A549 (cell line): Measurements from ENCODE around the gene TBC1D22A. TPM values are rescaled to one million over a fixed set of nuclear protein-coding genes. Genes with fewer than 3 reads are reported as not detected.

ENCODE experiments used
- ATAC-seq, 2 experiments: fragments of 200-7000 bp in 1 of 2; fragments of >200 bp in 1 of 2; cut with Nextera tagmentation in 1 of 2; cut with Tn5 transposase in 1 of 2; 3 replicates each; pipeline versions ENCODE4 v1.8.0 to v1.9.1; 2018 to 2020; ENCODE audit warnings: mild to moderate bottlenecking in 1 of 2, moderate library complexity in 1 of 2
- CTCF ChIA-PET: fragments of 300-600 bp; sonication (Branson Sonifier 250); formaldehyde crosslinking; extraction: SDS; loops from one replicate; lab custom pipeline; 2021; ENCODE audit warnings: antibody characterized with exemption, inconsistent platforms; lab: Yijun Ruan, JAX
- POLR2A ChIA-PET: fragments of 350-600 bp; formaldehyde crosslinking; extraction: SDS; loops from one replicate; lab custom pipeline; 2021; ENCODE audit warnings: antibody characterized with exemption, inconsistent platforms; lab: Yijun Ruan, JAX
- DNase-seq, 2 experiments: peaks; one replicate each; pipeline versions ENCODE4 v3.0.0 to v3.0.0-alpha.2; 2011 to 2016; ENCODE audit warnings: low read depth in 1 of 2, low spot score in 1 of 2
- FAIRE-seq: peaks from 2 replicates; lab custom pipeline; 2011; peaks lifted over from hg19 to GRCh38; lab: Jason Lieb, UNC
- H3K27ac ChIP-seq, 2 experiments: fragments of >200 bp; sonication (Bioruptor Twin); formaldehyde crosslinking; 3 replicates each; pipeline ENCODE4 v1.5.1; 2016 to 2017
- H3K4me1 ChIP-seq: fragments of >200 bp; sonication (Bioruptor Twin); formaldehyde crosslinking; 3 replicates; pipeline ENCODE4 v1.6.1; 2016
- H3K4me2 ChIP-seq: fragments of >200 bp; sonication (Bioruptor Twin); formaldehyde crosslinking; 3 replicates; pipeline ENCODE4 v1.6.1; 2016
- H3K4me3 ChIP-seq: fragments of >200 bp; sonication (Bioruptor Twin); formaldehyde crosslinking; 3 replicates; pipeline ENCODE4 v1.5.1; 2016
- H3K9me3 ChIP-seq: fragments of >200 bp; sonication (Bioruptor Twin); formaldehyde crosslinking; 3 replicates; pipeline ENCODE4 v1.6.1; 2016
- BCL3 ChIP-seq: fragments of >200 bp; sonication (Bioruptor Twin); formaldehyde crosslinking; IDR thresholded peaks from 3 replicates; pipeline ENCODE4 v1.6.1; 2016
- BHLHE40 ChIP-seq: IDR thresholded peaks from 2 replicates; pipeline ENCODE4 v1.6.1; 2012; ENCODE audit warnings: low read depth, low read length, inconsistent platforms
- CBX2 ChIP-seq: fragments of 200-600 bp; sonication (generic); IDR thresholded peaks from 2 replicates; pipeline ENCODE4 v1.6.1; 2016; ENCODE audit warnings: low read depth, mild to moderate bottlenecking, borderline replicate concordance
- CEBPB ChIP-seq, 2 experiments: fragments of >200 bp in 1 of 2; sonication (Bioruptor Twin) in 1 of 2; formaldehyde crosslinking in 1 of 2; IDR thresholded peaks; 2 replicates each; pipeline ENCODE4 v1.6.1; 2012 to 2016
- CHD2 ChIP-seq: fragments of 150-350 bp; IDR thresholded peaks from 2 replicates; pipeline ENCODE4 v1.6.1; 2014; ENCODE audit warnings: low read length; ENCODE audit not compliant: partially characterized antibody
- EHMT2 ChIP-seq: fragments of 200-600 bp; sonication (generic); IDR thresholded peaks from 2 replicates; pipeline ENCODE4 v1.6.1; 2016; ENCODE audit warnings: antibody characterized with exemption, low read depth, mild to moderate bottlenecking, moderate library complexity
- EP300 ChIP-seq, 2 experiments: fragments of >200 bp; sonication (Bioruptor Twin); formaldehyde crosslinking; IDR thresholded peaks; 2 replicates in 1 of 2; 3 replicates in 1 of 2; pipeline ENCODE4 v1.6.1; 2016 to 2017
- FOSB ChIP-seq: fragments of 250-450 bp; sonication (Bioruptor Pico); IDR thresholded peaks from 2 replicates; pipeline ENCODE4 v1.5.0; 2020; ENCODE audit warnings: mild to moderate bottlenecking, moderate library complexity
- FOSL2 ChIP-seq, 2 experiments: fragments of 450-650 bp in 1 of 2; fragments of >200 bp in 1 of 2; sonication (Bioruptor Twin) in 1 of 2; formaldehyde crosslinking; IDR thresholded peaks; 2 replicates each; pipeline versions ENCODE4 v1.5.0 to v1.6.1; 2016 to 2020; ENCODE audit warnings: mild to moderate bottlenecking in 1 of 2, moderate library complexity in 1 of 2
- GATA3 ChIP-seq: IDR thresholded peaks from 2 replicates; pipeline ENCODE4 v1.6.1; 2012; ENCODE audit warnings: borderline replicate concordance
- HDAC2 ChIP-seq: fragments of 200-600 bp; sonication (generic); IDR thresholded peaks from 2 replicates; pipeline ENCODE4 v1.6.1; 2016
- JUN ChIP-seq, 2 experiments: fragments of >200 bp; sonication (Bioruptor Twin); formaldehyde crosslinking; IDR thresholded peaks; 2 replicates in 1 of 2; 3 replicates in 1 of 2; pipeline ENCODE4 v1.6.1; 2016 to 2017
- JUNB ChIP-seq: fragments of >200 bp; sonication (Bioruptor Twin); formaldehyde crosslinking; IDR thresholded peaks from 2 replicates; pipeline ENCODE4 v1.6.1; 2016
- KDM1A ChIP-seq: fragments of 200-600 bp; sonication (generic); IDR thresholded peaks from 2 replicates; pipeline ENCODE4 v1.6.1; 2016; ENCODE audit warnings: low read depth, mild to moderate bottlenecking
- KDM5A ChIP-seq: fragments of 200-600 bp; sonication (generic); IDR thresholded peaks from 2 replicates; pipeline ENCODE4 v1.6.1; 2016; ENCODE audit warnings: antibody characterized with exemption, mild to moderate bottlenecking
- MAX ChIP-seq: IDR thresholded peaks from 2 replicates; pipeline ENCODE4 v1.6.1; 2012
- MAZ ChIP-seq: fragments of 150-350 bp; IDR thresholded peaks from 2 replicates; pipeline ENCODE4 v1.6.1; 2014; ENCODE audit warnings: antibody characterized with exemption, low read depth, low read length, borderline replicate concordance
- NFE2L2 ChIP-seq: fragments of 150-350 bp; conservative IDR thresholded peaks from 2 replicates; pipeline ENCODE4 v1.6.1; 2014; ENCODE audit warnings: low read length
- NPAS2 ChIP-seq: fragments of 250-450 bp; sonication (Bioruptor Pico); IDR thresholded peaks from 2 replicates; pipeline ENCODE4 v1.8.0; 2022; ENCODE audit warnings: mild to moderate bottlenecking, moderate library complexity, borderline replicate concordance
- PBX3 ChIP-seq: IDR thresholded peaks from 2 replicates; pipeline ENCODE4 v1.6.1; 2012
- PHF8 ChIP-seq: fragments of 200-600 bp; sonication (generic); IDR thresholded peaks from 2 replicates; pipeline ENCODE4 v1.6.1; 2016; ENCODE audit warnings: low read depth, mild to moderate bottlenecking, antibody characterized with exemption, moderate library complexity, borderline replicate concordance
- RARB ChIP-seq: fragments of 250-450 bp; sonication (Bioruptor Pico); IDR thresholded peaks from 2 replicates; pipeline ENCODE4 v1.8.0; 2021; ENCODE audit warnings: mild to moderate bottlenecking, moderate library complexity
- REST ChIP-seq: fragments of 200-600 bp; sonication (generic); IDR thresholded peaks from 2 replicates; pipeline ENCODE4 v1.6.1; 2016; ENCODE audit warnings: antibody characterized with exemption, mild to moderate bottlenecking, moderate library complexity
- RFX5 ChIP-seq: fragments of 450-650 bp; IDR thresholded peaks from 2 replicates; pipeline ENCODE4 v1.7.1; 2014; ENCODE audit warnings: antibody characterized with exemption, mild to moderate bottlenecking, moderate library complexity
- TFCP2L1 ChIP-seq: fragments of 250-450 bp; sonication (Bioruptor Pico); IDR thresholded peaks from 2 replicates; pipeline ENCODE4 v1.5.0; 2021; ENCODE audit warnings: mild to moderate bottlenecking
- TP53 ChIP-seq: fragments of 250-450 bp; sonication (Bioruptor Pico); IDR thresholded peaks from 2 replicates; pipeline ENCODE4 v1.5.0; 2021; ENCODE audit warnings: mild to moderate bottlenecking, moderate library complexity
- USF2 ChIP-seq: fragments of 450-650 bp; IDR thresholded peaks from 2 replicates; pipeline ENCODE4 v1.6.1; 2014; ENCODE audit warnings: antibody characterized with exemption
- ZFP36 ChIP-seq: fragments of 450-650 bp; IDR thresholded peaks from 2 replicates; pipeline ENCODE4 v1.6.1; 2014; ENCODE audit warnings: borderline replicate concordance; ENCODE audit not compliant: partially characterized antibody
- ZSCAN20 ChIP-seq: fragments of 250-450 bp; sonication (Bioruptor Pico); IDR thresholded peaks from 2 replicates; pipeline ENCODE4 v1.8.0; 2022; ENCODE audit warnings: mild to moderate bottlenecking, moderate library complexity
- WGBS: methylation state at CpG from one replicate; pipeline ENCODE4 v1.1.6; 2017; ENCODE audit errors: missing lambda C conversion rate; 5-methylcytosine and 5-hydroxymethylcytosine counted together
- polyA plus RNA-seq, 4 experiments: library from polyadenylated mRNA; depleted of rRNA in 3 of 4; stranded (reverse); fragments of >200 nt; fragmentation: RNase III in 1 of 4; extraction: RNeasy Plus Mini Kit Qiagen cat#74134 plus additional on column Dnase treatment in 1 of 4; gene quantifications; 2 replicates in 3 of 4; 3 replicates in 1 of 4; pipeline ENCODE4 v1.2.3, GENCODE V29; 2011 to 2017
- TF ChIP-seq, protein P1 (sequence below): fragments of 250-450 bp; sonication (Bioruptor Pico); IDR thresholded peaks from 2 replicates; pipeline ENCODE4 v1.5.0; 2020; ENCODE audit warnings: low read depth, mild to moderate bottlenecking, moderate library complexity

TBC1D22A gene
- polyA plus RNA-seq, 2 of the 4 experiments (the other 2 are of a cell fraction), result 8.9 to 10.8 TPM

- CTCF ChIA-PET, result no interaction called here
- ATAC-seq, result no peak
- H3K4me2 ChIP-seq, result no peak overlapping the region
- H3K4me3 ChIP-seq, result no peak overlapping the region
- POLR2A ChIA-PET, result no interaction called here
- no peak for DNase-seq
- TF ChIP-seq CEBPB (IDR thresholded peaks at IDR 0.05) (no peak), USF2 (no peak), RARB (CRISPR knock-in tag) (no peak), FOSL2 (IDR thresholded peaks at IDR 0.05) (no peak), FOSL2 (CRISPR knock-in tag; IDR thresholded peaks at IDR 0.05) (no peak), EP300 (IDR thresholded peaks at IDR 0.05) (no peak), REST (no peak), CHD2 (no peak), TP53 (CRISPR knock-in tag) (no peak), ZFP36 (no peak), HDAC2 (no peak), NPAS2 (CRISPR knock-in tag) (no peak), KDM1A (no peak), RFX5 (no peak), JUN (IDR thresholded peaks at IDR 0.05) (no peak), ZSCAN20 (no peak), EHMT2 (no peak), TFCP2L1 (CRISPR knock-in tag) (no peak)
- TF ChIP-seq, protein P1, sequence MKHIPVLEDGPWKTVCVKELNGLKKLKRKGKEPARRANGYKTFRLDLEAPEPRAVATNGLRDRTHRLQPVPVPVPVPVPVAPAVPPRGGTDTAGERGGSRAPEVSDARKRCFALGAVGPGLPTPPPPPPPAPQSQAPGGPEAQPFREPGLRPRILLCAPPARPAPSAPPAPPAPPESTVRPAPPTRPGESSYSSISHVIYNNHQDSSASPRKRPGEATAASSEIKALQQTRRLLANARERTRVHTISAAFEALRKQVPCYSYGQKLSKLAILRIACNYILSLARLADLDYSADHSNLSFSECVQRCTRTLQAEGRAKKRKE (CRISPR knock-in tag), result no peak
- FAIRE-seq, result no peak
- H3K27ac ChIP-seq, result no peak overlapping the region
- no peaks in the 10 kb centered on the region for H3K4me1 ChIP-seq
- WGBS, result 90% methylated on average over 3 of the region's 3 CpGs
- peaks cover 6% of the 10 kb centered on the region; the same call in 2 of the 3 replicates for H3K9me3 ChIP-seq
These were observed 317.6 kb downstream of the TBC1D22A start for GRCh38 chr22:47080100-47080499.

DNA sequence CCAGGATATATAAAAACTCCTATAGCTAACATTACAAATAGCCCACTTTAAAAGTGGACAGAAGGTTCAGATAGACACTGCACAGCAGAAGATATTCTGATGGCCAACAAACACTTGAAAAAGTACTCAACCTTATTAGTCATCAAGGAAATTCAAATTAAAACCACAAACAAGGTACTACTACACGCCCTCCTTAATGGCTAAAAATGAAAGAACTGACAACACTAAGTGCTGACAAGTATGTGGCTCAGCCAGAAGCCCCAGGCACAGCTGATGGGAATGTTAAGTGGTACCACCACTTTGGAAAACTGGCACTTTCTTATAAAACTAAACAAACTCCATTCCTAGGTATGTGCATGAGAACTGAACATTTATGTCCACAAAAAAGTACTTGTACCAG is 320.1 kb downstream of the TBC1D22A start:
- ATAC-seq (no peak), FAIRE-seq (no peak), DNase-seq (no peak)
- Histone ChIP-seq H3K27ac (no peak overlapping the region), H3K4me1 (no peaks in the 10 kb centered on the region), H3K9me3 (no peaks in the 10 kb centered on the region), H3K4me3 (no peak overlapping the region), H3K4me2 (no peak overlapping the region)
- 78% methylated on average over 1 of the region's 1 CpG for WGBS
- TF ChIP-seq CEBPB (IDR thresholded peaks at IDR 0.05) (no peak), MAX (no peak), PBX3 (no peak), CHD2 (no peak), BHLHE40 (no peak), EP300 (IDR thresholded peaks at IDR 0.05) (no peak), JUNB (no peak), MAZ (no peak), BCL3 (no peak), CBX2 (no peak), PHF8 (no peak), FOSB (CRISPR knock-in tag) (no peak), NFE2L2 (no peak), KDM5A (no peak), USF2 (no peak), RFX5 (no peak), JUN (IDR thresholded peaks at IDR 0.05) (no peak), GATA3 (no peak)
- ChIA-PET CTCF (no interaction called here), POLR2A (no interaction called here)
